Fibroblast of upper back skin (primary cell): ENCODE measurements around the gene ADAMTS18.

ENCODE experiments used
- DNase-seq: peaks from one replicate; pipeline ENCODE4 v3.0.0-alpha.2; 2013

ADAMTS18 gene

DNA sequence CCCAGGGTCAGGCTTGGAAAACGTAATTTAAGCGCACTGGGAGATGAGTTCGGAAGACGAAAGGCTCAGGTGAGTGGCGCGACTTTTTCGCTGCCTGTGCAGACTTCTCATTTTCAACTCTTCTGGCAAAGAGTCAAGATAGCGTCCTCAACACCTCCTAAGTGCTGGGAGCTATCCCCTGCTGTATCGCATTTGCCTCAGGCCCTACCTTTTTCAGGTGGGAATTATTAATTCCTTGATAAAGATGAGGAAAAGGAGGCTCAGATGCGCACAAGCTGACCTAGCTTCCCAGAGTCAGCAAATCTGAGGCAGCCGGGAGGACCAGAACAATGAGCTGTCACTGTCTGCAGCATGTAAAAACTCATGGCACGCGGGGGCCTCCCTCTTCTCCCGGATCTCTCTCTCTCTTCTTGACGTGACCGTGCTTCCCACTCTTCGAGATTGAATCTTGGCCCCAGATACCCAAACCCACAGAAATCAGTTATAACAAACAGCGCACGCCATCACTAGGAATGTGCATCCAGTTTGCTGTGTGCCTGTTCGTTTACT, 512 bp upstream of the ADAMTS18 start:
- no peak for DNase-seq

DNA sequence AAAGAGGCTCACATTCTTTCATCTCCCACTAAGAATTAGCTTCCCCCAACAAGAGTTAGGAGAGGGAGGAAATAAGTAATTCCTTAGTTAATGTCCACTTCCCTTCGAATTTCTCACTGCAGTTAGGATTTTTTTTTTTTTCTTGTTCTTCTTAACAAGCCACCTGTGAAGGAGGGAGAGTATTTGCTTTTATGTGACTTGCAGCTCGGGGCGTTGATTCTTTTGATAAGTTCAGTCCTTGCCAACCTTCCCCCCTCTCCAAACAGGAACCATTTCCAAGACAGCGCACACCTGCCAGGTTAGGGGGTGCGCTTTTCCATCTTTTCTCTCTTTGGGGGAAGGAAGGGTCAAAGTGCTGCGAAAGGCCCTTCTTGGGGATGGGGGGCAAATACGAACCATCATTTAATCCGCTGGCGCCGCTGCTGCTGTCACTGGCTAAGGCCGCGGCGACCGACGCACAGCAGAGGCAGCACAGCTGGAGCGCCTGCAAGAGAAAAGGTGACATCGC, 758 bp downstream of the ADAMTS18 start:
- DNase-seq, result no peak

GRCh38 chr16:77433146-77433545, 1.7 kb downstream of the ADAMTS18 start:
- DNase-seq, result no peak

- no peak for DNase-seq
These were observed 2.6 kb downstream of the ADAMTS18 start for GRCh38 chr16:77432264-77432663.

- no peak for DNase-seq
These were observed 3.8 kb downstream of the ADAMTS18 start for GRCh38 chr16:77430787-77431585.

DNA sequence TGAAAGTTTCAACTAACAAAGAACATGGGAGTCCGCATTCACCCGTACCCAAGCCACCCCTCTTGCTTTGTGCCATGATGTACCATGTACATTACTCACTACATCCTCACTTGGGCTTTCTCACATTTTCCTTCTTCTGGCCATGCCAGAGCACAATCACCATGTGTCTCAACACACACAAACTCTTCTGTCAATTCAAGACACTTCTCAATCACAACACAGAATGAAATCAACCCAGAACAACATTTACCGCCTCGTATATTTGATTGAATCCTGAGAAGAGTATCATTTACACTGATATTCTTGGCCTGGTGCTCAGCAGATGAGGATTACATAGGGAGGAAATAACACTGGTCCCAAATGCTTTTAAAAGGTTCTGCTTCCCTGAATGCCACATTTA, 4.5 kb downstream of the ADAMTS18 start:
- DNase-seq, result no peak

GRCh38 chr16:77424871-77425604, 9.8 kb downstream of the ADAMTS18 start:
- DNase-seq, result no peak

DNA sequence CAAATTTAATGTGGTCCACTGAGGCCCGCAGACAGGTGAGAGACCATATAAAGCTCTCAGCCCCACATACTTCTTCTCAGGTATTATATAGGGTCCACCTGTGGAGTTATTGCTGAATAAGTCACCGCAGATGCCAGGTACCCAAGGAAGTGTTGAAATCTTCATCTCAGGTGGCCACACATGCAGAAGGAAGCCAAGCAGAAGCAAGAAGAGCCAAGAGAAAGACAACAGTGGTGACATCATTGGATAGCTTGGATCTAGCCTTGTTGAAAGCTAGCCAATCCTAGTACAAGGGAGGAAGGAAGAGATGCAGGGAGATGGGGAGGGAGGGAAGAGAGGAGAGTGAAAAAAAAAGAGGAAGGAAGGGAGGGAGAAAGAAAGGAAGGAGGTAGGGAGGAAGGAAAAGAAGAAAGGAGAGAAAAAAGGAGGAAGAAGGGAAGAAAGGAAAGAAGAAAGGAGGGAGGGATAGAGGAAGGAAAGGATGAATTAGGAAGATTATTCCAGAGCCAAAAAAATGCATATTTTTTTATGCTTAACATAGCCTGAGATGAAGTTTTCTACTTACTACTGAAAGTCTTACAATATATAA, 12.5 kb downstream of the ADAMTS18 start:
- DNase-seq, result no peak

DNA sequence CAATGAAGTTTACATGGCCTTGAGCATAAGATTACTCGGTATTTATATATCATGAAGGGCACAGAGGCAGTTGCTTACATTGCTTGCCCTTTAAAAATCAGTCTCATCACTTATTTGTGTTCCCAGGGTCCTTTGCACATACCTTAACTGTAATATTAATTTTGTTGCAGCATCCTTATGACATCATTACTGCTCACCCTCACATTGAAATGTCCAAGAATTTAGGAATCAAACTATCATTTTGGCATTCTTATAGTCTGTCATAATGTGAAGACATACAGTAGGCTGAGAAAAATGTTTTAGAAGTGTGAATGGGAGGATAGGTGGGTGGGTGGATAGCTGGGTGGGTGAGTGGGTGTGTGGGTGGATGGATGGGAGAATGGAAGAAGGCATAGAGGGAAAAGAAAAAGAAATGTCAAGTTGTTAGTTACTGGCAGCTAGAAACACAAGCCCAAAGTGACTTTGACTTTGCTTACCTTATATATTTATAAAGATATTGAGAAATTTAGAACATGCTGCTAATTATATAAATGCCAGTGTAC, 17.8 kb downstream of the ADAMTS18 start:
- DNase-seq, result no peak

GRCh38 chr16:77414752-77415231, 20.0 kb downstream of the ADAMTS18 start:
- no peak for DNase-seq

GRCh38 chr16:77410449-77410848, 24.4 kb downstream of the ADAMTS18 start:
- no peak for DNase-seq

- no peak for DNase-seq
These were observed 25.5 kb downstream of the ADAMTS18 start for GRCh38 chr16:77409311-77409710.

DNA sequence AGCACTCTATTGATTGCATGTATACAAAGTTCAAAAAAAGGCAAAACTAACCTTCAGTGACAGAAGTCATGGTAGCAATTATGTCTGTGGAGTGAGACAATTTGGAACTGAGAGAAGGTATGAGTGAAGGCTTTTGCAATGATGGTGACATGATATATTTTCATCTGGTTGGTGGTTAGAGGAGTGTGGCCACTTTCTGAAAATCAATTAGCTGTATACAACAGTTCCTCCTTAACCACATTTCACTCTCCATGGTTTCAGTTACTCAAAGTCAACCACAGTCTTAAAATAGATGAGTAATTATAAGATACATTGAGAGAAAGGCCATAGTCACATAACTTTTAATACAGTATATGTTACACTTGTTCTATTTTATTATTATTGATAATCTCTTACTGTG, 26.2 kb downstream of the ADAMTS18 start:
- DNase-seq, result no peak

GRCh38 chr16:77406680-77407079, 28.2 kb downstream of the ADAMTS18 start:
- peak; percentile 3 for DNase-seq

- DNase-seq, result no peak
These were observed 30.1 kb downstream of the ADAMTS18 start for GRCh38 chr16:77404775-77405174.

DNA sequence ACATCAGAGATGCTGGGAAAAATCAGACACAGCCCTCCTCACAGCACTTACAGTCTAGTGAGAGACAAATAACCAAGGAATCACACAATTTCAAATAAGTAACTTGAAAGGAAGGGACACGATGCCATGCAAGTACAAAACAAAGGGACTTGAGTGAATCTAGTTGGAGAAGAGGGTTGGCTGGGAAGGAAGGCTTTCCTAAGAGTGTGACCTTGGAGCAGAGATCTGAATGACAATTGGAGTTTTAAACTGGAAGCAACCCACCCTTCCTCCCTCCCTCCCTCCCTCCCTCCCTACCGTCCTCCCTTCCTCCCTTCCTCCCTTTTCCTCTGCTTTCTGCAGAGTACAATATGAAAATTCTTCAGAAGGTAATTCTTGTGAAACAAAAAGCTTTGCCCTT, 31.1 kb downstream of the ADAMTS18 start:
- no peak for DNase-seq

- no peak for DNase-seq
These were observed 32.2 kb downstream of the ADAMTS18 start for GRCh38 chr16:77402672-77403071.

DNA sequence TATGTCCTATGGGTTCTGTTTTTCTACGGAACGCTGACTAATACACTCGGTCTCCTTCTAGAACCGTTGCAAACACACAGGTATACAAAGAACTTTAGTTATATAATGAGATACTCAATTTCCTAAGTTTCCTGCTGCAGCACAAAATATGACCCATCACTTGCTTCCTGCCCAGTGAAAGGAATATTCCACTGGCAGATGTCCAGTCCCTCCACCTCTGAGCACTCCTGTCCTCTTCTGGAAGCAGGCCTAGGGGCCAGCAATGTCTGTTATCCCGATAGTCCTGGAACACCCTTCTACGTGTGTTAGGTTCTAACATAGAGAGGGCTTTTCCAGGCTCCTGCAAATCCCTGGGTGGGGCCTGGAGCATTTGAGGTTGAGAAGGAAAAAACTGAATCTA, 32.7 kb downstream of the ADAMTS18 start:
- DNase-seq, result no peak

DNA sequence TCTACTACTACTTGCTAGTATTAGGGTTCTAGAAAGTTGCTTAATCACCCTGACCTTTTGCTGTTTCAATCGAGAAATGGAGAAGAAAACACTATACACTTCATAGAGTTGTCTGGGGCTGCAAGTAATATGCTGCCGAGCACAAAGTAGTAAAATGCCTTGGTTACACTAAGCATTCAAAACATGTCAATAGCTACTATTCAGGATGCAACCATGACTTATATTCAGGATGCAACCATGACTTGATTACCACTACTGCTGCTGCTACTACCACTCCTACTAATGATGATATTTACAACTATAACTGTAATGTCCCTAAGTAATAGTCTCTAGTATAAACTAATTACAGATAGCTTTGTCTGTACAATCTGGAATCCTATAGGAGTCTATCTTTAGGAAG, 35.3 kb downstream of the ADAMTS18 start:
- no peak for DNase-seq

DNA sequence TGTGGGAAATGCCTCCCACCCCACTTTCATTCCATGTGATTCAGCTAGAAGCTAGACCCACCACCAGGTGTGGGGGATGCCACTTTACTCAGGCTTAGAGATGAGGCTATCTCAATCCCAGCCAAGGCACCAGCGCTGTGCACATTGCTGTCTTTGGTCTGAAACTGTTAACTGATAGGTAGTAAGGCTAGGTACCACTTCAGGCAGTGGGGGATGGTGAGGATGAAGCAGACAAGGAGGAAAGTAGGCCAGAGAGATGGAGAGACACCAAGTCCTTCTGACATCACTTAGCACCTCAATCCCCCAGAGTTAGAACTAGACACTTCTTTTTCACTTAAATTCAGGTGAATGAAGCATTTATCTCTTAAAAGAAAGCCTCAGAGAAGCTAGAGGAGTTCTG, 35.8 kb downstream of the ADAMTS18 start:
- DNase-seq, result no peak

- no peak for DNase-seq
These were observed 36.3 kb downstream of the ADAMTS18 start for GRCh38 chr16:77398495-77398894.

DNA sequence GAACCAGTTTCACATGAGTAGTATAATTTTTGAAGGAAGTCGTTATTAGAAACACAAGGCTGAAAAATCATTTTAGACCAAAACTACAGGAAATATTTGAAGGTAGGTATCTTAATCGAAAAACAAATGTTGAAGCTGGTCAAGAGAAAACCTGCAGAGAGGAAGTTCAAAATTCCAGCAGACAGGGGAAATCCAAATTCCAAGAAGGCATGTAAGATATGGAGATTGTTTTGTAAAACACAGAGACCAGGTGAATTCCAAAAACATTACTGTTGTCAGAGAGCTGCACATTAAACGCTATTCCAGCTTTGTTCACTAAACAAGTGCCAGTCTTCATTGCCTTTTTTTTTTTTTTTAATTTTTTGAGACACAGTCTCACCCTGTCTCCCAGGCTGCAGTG, 38.4 kb downstream of the ADAMTS18 start:
- no peak for DNase-seq

DNA sequence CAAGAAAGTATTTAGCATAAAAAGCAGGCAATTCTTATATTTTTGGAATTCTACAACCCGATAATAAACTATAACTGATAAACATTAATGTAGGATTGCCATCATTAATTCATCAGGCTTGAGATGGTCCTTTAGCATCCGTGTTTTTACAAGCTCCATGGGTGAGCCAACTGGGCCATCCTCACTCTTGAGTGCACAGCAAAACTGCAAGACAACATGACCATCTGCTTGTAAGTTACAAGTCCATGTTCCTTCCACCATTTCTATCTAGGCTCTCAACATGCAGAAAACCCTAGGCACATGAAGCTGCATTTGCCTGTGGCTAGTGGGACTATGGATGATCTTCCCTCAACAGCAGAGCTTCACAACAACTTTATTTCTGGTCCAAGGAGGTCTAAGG, 40.1 kb downstream of the ADAMTS18 start:
- no peak for DNase-seq
